ENCODE results near the gene WAC. TPM values are rescaled to one million over a fixed set of nuclear protein-coding genes. Genes with fewer than 3 reads are reported as not detected.

WAC gene
- polyA plus RNA-seq, 1 donor from 2014 or later, result 63.9 TPM

DNA sequence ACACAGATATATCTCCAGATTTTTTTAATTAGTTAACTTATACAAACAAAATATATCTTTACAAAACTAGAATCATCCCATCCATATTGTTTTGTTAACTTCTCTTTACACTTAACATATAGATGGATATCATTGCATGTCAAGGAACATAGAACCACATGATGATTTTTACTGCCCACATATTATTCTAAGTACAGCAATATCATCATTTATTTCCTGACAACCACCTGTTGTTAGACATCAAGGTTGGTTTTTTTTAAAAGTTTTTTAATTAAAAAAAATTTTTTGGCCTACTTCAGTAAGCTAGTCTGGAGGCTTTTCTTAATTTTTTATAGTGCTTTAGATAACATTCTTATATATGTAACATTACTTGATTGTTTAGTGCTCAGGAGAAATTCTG is 105.5 kb downstream of the WAC start:
- no peaks in the 10 kb centered on the region for H3K79me2 ChIP-seq (replicated peaks; ENCODE audit: insufficient read depth, low read length)
- H3K9me2 ChIP-seq (ENCODE audit: insufficient read depth, low read length), result no peaks in the 10 kb centered on the region
- no peaks in the 10 kb centered on the region for H3F3A ChIP-seq (ENCODE audit: insufficient read depth, low read length, poor library complexity, severe bottlenecking)
- H4K20me1 ChIP-seq (ENCODE audit: insufficient read depth), result no peaks in the 10 kb centered on the region
- no peak overlapping the region for H2AFZ ChIP-seq (ENCODE audit: low read depth, low read length)
- H3K4me3 ChIP-seq (ENCODE audit: low read length), result no peak overlapping the region
- no peaks in the 10 kb centered on the region for H3K9me3 ChIP-seq (ENCODE audit: low read length)
- no peak overlapping the region for H3K4me2 ChIP-seq (ENCODE audit: low read length)
- H3K27ac ChIP-seq (ENCODE audit: low read length), result no peak overlapping the region
- no peaks in the 10 kb centered on the region for H3K36me3 ChIP-seq (ENCODE audit: insufficient read depth, low read length)
- no peaks in the 10 kb centered on the region for H3K27me3 ChIP-seq (ENCODE audit: insufficient read depth, low read depth, low read length)
- TF ChIP-seq EP300 (conservative IDR thresholded peaks at IDR 0.05; ENCODE audit: poor library complexity, severe bottlenecking) (no peak), TAF1 (IDR thresholded peaks at IDR 0.05; ENCODE audit: low read depth) (no peak), MXI1 (conservative IDR thresholded peaks at IDR 0.05; ENCODE audit: poor library complexity, severe bottlenecking) (no peak), EZH2 (IDR thresholded peaks at IDR 0.05; ENCODE audit: borderline replicate concordance, insufficient read depth, low read length, poor library complexity, severe bottlenecking) (no peak), RAD21 (conservative IDR thresholded peaks at IDR 0.05) (no peak), POLR2AphosphoS5 (IDR thresholded peaks at IDR 0.05) (no peak)
- TF ChIP-seq, protein P1, sequence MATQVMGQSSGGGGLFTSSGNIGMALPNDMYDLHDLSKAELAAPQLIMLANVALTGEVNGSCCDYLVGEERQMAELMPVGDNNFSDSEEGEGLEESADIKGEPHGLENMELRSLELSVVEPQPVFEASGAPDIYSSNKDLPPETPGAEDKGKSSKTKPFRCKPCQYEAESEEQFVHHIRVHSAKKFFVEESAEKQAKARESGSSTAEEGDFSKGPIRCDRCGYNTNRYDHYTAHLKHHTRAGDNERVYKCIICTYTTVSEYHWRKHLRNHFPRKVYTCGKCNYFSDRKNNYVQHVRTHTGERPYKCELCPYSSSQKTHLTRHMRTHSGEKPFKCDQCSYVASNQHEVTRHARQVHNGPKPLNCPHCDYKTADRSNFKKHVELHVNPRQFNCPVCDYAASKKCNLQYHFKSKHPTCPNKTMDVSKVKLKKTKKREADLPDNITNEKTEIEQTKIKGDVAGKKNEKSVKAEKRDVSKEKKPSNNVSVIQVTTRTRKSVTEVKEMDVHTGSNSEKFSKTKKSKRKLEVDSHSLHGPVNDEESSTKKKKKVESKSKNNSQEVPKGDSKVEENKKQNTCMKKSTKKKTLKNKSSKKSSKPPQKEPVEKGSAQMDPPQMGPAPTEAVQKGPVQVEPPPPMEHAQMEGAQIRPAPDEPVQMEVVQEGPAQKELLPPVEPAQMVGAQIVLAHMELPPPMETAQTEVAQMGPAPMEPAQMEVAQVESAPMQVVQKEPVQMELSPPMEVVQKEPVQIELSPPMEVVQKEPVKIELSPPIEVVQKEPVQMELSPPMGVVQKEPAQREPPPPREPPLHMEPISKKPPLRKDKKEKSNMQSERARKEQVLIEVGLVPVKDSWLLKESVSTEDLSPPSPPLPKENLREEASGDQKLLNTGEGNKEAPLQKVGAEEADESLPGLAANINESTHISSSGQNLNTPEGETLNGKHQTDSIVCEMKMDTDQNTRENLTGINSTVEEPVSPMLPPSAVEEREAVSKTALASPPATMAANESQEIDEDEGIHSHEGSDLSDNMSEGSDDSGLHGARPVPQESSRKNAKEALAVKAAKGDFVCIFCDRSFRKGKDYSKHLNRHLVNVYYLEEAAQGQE (IDR thresholded peaks at IDR 0.05; ENCODE audit: borderline replicate concordance), result no peak
- TF ChIP-seq, protein P2, sequence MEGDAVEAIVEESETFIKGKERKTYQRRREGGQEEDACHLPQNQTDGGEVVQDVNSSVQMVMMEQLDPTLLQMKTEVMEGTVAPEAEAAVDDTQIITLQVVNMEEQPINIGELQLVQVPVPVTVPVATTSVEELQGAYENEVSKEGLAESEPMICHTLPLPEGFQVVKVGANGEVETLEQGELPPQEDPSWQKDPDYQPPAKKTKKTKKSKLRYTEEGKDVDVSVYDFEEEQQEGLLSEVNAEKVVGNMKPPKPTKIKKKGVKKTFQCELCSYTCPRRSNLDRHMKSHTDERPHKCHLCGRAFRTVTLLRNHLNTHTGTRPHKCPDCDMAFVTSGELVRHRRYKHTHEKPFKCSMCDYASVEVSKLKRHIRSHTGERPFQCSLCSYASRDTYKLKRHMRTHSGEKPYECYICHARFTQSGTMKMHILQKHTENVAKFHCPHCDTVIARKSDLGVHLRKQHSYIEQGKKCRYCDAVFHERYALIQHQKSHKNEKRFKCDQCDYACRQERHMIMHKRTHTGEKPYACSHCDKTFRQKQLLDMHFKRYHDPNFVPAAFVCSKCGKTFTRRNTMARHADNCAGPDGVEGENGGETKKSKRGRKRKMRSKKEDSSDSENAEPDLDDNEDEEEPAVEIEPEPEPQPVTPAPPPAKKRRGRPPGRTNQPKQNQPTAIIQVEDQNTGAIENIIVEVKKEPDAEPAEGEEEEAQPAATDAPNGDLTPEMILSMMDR (IDR thresholded peaks at IDR 0.05; ENCODE audit: poor library complexity, severe bottlenecking), result no peak
- H3K9ac ChIP-seq (ENCODE audit: low read length), result no peak overlapping the region

DNA sequence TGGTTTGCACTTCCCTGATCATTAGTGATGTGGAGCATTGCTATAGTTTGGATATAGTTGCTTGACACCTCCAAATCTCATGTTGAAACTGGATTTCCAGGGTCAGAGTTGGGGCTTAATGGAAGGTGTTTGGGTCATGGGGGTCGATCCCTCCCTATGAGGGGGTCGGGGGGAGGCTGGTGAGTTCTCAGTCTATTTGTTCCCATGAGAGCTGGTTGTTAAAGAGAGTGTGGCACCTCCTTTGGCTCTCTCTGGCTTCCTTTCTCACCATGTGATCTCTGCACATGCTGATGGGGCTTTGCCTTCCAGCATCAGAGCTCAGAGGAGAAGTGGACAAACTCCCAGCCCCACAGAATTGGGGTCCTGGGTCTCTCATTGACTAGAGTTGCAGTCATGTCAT is 107.6 kb downstream of the WAC start:
- Histone ChIP-seq H3K36me3 (ENCODE audit: insufficient read depth, low read length) (no peaks in the 10 kb centered on the region), H3K9me2 (ENCODE audit: insufficient read depth, low read length) (no peaks in the 10 kb centered on the region), H3K79me2 (replicated peaks; ENCODE audit: insufficient read depth, low read length) (no peaks in the 10 kb centered on the region), H3K9me3 (ENCODE audit: low read length) (no peaks in the 10 kb centered on the region), H2AFZ (ENCODE audit: low read depth, low read length) (no peak overlapping the region), H4K20me1 (ENCODE audit: insufficient read depth) (no peaks in the 10 kb centered on the region), H3K27ac (ENCODE audit: low read length) (no peak overlapping the region), H3F3A (ENCODE audit: insufficient read depth, low read length, poor library complexity, severe bottlenecking) (no peaks in the 10 kb centered on the region), H3K4me2 (ENCODE audit: low read length) (no peak overlapping the region), H3K9ac (ENCODE audit: low read length) (no peak overlapping the region), H3K4me3 (ENCODE audit: low read length) (no peak overlapping the region), H3K27me3 (ENCODE audit: insufficient read depth, low read depth, low read length) (no peaks in the 10 kb centered on the region)
- no peak for TF ChIP-seq SMC3 (conservative IDR thresholded peaks at IDR 0.05; ENCODE audit: poor library complexity)
- TF ChIP-seq, protein P2 (IDR thresholded peaks at IDR 0.05; ENCODE audit: poor library complexity, severe bottlenecking), result no peak
- TF ChIP-seq RAD21 (conservative IDR thresholded peaks at IDR 0.05), result no peak
- TF ChIP-seq EP300 (conservative IDR thresholded peaks at IDR 0.05; ENCODE audit: poor library complexity, severe bottlenecking), result no peak
- no peak for TF ChIP-seq EZH2 (IDR thresholded peaks at IDR 0.05; ENCODE audit: borderline replicate concordance, insufficient read depth, low read length, poor library complexity, severe bottlenecking)
- TF ChIP-seq MXI1 (conservative IDR thresholded peaks at IDR 0.05; ENCODE audit: poor library complexity, severe bottlenecking), result no peak
- TF ChIP-seq POLR2AphosphoS5 (IDR thresholded peaks at IDR 0.05), result no peak
- TF ChIP-seq TAF1 (IDR thresholded peaks at IDR 0.05; ENCODE audit: low read depth), result no peak
- TF ChIP-seq, protein P1 (IDR thresholded peaks at IDR 0.05; ENCODE audit: borderline replicate concordance), result no peak
